Activated CD8-positive, alpha-beta memory T cell treated with anti-CD3 and anti-CD28 coated beads, Interleukin-2, amount 10 ng/mL, durations not matched to agents 7 days and 5 days (primary cell): Measurements from ENCODE around the gene MACO1. TPM values are rescaled to one million over a fixed set of nuclear protein-coding genes. Genes with fewer than 3 reads are reported as not detected.

Experiments used
- ATAC-seq: fragments of 150-1000 bp; cut with Tn5 transposase; one replicate; pipeline ENCODE4 v1.10.0; 2021; ENCODE audit warnings: moderate library complexity
- CTCF ChIA-PET: fragments of 350-600 bp; sonication (Branson Sonifier 250); formaldehyde crosslinking; loops from one replicate; lab custom pipeline; 2021; ENCODE audit warnings: antibody characterized with exemption; lab: Charles Lee
- DNase-seq: peaks from one replicate; pipeline ENCODE4 v3.0.0-alpha.2; 2020
- H3K27ac Mint-ChIP-seq: one replicate; pipeline ENCODE4 v1.8.0; 2021; ENCODE audit warnings: mild to moderate bottlenecking, mixed read lengths
- H3K27me3 Mint-ChIP-seq: one replicate; pipeline ENCODE4 v1.8.0; 2021; ENCODE audit warnings: mixed read lengths
- H3K36me3 Mint-ChIP-seq: one replicate; pipeline ENCODE4 v1.8.0; 2021; ENCODE audit warnings: mild to moderate bottlenecking, mixed read lengths
- H3K4me1 Mint-ChIP-seq: one replicate; pipeline ENCODE4 v1.8.0; 2021; ENCODE audit warnings: mixed read lengths
- H3K4me3 Mint-ChIP-seq: one replicate; pipeline ENCODE4 v1.8.0; 2021; ENCODE audit warnings: mild to moderate bottlenecking, moderate library complexity, mixed read lengths
- H3K9me3 Mint-ChIP-seq: one replicate; pipeline ENCODE4 v1.8.0; 2022; ENCODE audit warnings: low read depth, mixed read lengths
- total RNA-seq, 2 experiments: library from RNA; stranded (reverse); gene quantifications; one replicate each; pipeline ENCODE4 v1.2.3, GENCODE V29; 2021

Gene MACO1
- total RNA-seq, 2 experiments from 2014 or later = 13.0 to 15.7 TPM

DNA sequence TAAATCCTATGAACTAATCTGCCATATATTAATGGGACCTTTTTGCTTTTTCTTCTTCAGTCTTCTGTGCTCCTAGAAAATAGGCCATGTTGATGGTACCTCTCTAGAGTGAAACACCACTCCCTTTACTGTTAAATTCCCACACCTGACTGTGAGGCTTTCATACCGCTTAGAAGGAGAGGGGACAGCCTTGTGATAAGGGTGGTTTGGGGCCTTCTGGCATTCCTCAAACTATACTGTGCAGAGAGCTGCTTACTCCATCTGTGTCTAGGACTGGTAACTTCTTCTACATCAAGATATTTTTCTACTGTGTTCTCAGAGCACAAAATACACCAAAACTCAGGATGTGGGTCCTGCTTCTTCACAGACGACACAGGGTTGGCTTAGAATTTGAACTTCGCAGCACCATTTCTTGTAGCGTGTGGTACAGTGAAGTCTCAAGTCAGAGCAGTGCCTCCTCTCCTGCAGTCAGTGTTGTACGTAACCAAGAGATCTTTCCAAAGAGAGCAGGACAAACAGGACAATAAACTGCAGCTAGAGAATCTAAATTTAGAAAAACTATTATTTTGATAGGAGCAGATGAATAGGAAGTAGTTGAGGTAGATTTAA, 43.8 kb downstream of the MACO1 start:
- no peaks in the 10 kb centered on the region for H3K27me3 Mint-ChIP-seq
- H3K4me1 Mint-ChIP-seq = peaks cover 30% of the 10 kb centered on the region
- DNase-seq (no peak), ATAC-seq (no peak)
- no peak overlapping the region for H3K4me3 Mint-ChIP-seq
- H3K36me3 Mint-ChIP-seq = peaks cover 4% of the 10 kb centered on the region
- H3K9me3 Mint-ChIP-seq = no peaks in the 10 kb centered on the region
- H3K27ac Mint-ChIP-seq = no peak overlapping the region
- CTCF ChIA-PET = no interaction called here

DNA sequence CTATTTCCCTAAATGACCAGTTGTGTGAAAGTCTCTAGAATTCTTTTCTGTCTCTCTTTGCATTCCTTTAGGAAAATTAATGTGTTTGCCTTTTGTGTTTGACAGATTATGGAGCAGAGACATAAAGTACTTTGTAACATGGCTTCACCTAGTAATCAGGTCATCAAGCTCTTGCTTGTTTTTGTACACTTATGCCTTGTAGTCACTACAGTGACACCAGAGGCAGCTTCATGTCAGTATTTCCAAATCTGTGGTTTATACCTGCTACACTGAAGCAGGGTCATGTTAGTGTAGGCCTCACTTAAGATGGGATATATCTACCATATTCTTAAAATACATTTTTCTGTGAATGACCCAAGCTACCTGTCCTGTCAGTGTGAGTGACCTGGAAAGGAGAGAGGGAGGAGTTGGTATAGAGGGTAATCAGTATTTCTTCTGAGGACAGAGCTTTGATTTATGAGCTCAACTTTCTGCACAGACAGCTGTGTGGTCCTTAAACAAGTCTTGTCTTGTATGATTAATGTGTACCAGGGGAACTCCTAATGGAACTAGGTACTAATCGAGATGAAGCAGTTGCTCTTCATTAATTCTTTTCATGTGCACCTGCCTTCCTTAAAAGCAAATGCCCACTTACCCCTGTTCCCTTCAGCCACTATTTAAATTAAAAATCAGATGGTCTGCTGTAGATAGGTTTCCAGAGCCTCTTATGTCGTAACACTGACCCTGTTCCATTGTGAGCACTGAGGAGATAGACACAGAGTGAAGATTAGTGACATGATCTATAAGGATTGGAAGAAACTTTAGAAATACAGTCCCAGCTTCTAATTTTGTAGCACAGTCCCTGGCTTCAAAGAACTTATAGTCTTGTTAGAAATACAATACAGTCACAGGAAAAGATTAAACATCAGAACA, 45.7 kb downstream of the MACO1 start:
- Mint-ChIP-seq H3K4me1 (peaks cover 30% of the 10 kb centered on the region), H3K4me3 (no peak overlapping the region), H3K9me3 (no peaks in the 10 kb centered on the region), H3K36me3 (peaks cover 2% of the 10 kb centered on the region), H3K27ac (no peak overlapping the region), H3K27me3 (no peaks in the 10 kb centered on the region)
- ATAC-seq (peak; percentile 35), DNase-seq (no peak)
- CTCF ChIA-PET = interaction anchor here (0.8 to 1.8 kb wide), 5 partner anchors 9 to 236 kb away, joined by 3 to 7 read pairs (median 3); no protein-coding TSS in a partner anchor

DNA sequence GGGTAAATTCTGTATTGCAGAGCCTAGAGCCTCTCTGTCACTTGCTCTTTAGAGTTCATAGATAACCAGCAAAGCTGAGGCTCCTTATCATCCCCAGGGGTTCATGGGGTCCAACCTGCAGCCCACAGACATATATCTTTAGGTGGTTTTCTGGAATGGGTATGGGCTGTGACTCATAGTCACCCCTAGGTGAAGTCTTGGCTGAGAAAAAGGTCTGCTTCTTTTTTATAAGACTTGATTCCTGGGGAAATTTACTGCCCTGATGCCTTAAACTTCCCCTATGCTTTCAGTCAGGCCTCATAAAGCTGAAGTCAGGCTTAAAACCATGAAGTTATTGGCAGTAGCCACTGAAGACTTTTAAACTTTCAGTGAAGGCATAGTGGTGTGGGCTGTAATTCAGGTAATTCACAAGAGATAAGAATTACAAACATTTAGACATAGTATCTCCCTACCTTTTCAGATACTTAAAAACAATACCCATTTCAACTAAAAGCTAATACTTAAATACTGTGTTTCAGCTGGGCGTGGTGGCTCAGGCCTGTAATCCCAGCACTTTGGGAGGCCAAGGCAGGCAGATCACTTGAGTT, 46.8 kb downstream of the MACO1 start:
- Mint-ChIP-seq H3K4me3 (no peak overlapping the region), H3K27ac (no peak overlapping the region), H3K4me1 (peaks cover 33% of the 10 kb centered on the region), H3K27me3 (no peaks in the 10 kb centered on the region), H3K9me3 (no peaks in the 10 kb centered on the region), H3K36me3 (peaks cover 2% of the 10 kb centered on the region)
- DNase-seq = no peak
- ATAC-seq = no peak
- CTCF ChIA-PET = interaction anchor here (1.2 to 1.9 kb wide), 3 partner anchors 10 to 23 kb away, joined by 3 to 6 read pairs (median 3); no protein-coding TSS in a partner anchor

DNA sequence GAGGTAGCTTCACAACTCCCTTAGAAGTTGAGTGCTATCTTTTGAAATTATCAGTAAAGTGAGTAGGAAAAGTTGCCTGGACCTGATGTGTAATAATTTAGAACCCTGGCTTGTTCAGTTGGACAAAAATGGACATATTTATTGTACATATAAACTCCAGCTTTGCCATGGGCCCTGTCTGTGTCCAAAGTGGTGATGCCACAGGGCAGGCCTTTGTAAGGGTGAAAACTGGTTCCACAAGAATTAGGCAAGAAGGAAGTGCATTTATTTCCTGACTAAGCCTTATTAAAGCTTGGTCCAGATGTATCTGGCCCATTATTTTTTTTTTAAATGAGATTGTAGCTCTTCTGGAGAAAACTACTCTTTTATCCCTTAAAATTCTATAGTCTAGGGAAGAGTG, 47.9 kb downstream of the MACO1 start:
- Mint-ChIP-seq H3K4me1 (peaks cover 25% of the 10 kb centered on the region), H3K4me3 (no peak overlapping the region), H3K27ac (no peak overlapping the region), H3K9me3 (no peaks in the 10 kb centered on the region), H3K27me3 (no peaks in the 10 kb centered on the region), H3K36me3 (peaks cover 2% of the 10 kb centered on the region)
- DNase-seq (no peak), ATAC-seq (no peak)
- CTCF ChIA-PET = interaction anchor here (1.2 to 1.9 kb wide), 4 partner anchors 9 to 51 kb away, joined by 3 to 6 read pairs (median 5); no protein-coding TSS in a partner anchor

DNA sequence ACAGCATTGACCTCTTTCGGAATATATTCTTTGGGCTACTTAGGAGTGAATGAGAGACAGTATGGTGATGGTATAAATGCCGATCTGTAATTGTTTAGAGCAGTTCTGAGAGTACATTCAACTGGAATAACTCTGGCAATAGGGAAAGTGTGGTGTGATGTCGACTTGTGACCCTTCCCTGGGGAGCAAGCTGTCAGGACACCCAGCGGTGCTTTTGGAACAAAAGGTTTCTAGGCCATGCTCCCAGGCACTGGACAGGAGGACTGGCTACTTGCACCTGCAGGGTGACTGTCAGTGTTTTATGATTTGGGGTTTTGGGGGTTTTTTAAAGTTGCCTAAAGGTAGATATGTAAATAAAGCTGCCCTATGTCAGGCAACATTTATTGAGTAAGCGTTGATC, 50.9 kb downstream of the MACO1 start:
- Mint-ChIP-seq H3K4me3 (no peak overlapping the region), H3K9me3 (no peaks in the 10 kb centered on the region), H3K27ac (no peak overlapping the region), H3K4me1 (peaks cover 7% of the 10 kb centered on the region), H3K27me3 (no peaks in the 10 kb centered on the region), H3K36me3 (peaks cover 1% of the 10 kb centered on the region)
- ATAC-seq (no peak), DNase-seq (no peak)
- CTCF ChIA-PET = no interaction called here

DNA sequence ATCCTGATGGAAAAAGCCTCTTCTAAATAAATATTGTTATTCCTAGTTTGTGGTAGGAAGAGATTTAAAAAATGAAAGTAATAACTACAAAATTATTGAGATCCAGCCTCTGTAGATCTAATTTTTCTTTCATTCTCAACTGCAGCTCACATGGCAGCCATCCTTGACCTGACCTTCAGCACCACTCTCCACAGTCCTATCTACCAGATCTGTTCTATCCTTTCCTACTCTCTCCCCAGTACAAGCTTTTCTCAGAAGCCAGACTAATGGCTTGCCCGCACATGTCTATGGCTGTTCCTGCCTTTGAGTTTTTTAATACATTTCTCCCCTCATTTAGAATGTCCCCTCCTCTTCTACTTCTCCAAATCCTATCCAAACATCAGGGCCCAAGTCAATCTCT, 51.5 kb downstream of the MACO1 start:
- Mint-ChIP-seq H3K4me1 (peaks cover 7% of the 10 kb centered on the region), H3K27ac (no peak overlapping the region), H3K27me3 (no peaks in the 10 kb centered on the region), H3K4me3 (no peak overlapping the region), H3K36me3 (peaks cover 1% of the 10 kb centered on the region), H3K9me3 (no peaks in the 10 kb centered on the region)
- ATAC-seq = no peak
- CTCF ChIA-PET = no interaction called here
- DNase-seq = no peak

DNA sequence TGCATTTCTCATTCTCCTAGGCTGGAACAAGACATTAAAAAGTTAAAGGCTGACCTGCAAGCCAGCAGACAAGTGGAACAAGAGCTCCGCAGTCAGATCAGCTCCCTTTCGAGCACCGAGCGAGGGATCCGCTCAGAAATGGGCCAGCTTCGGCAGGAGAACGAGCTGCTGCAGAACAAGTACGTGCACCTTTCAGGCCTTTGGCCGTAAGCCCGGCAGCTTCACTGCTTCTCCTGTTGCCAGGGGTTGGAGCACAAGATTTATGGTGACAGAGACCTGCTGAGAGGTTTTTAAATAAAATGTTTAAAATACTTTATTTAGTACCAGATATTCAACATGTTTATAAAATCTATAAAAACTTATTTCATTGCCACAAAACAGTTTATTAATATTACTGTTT, 53.4 kb downstream of the MACO1 start:
- peaks cover 3% of the 10 kb centered on the region for H3K36me3 Mint-ChIP-seq
- no peak for DNase-seq
- no peak overlapping the region for H3K27ac Mint-ChIP-seq
- no peaks in the 10 kb centered on the region for H3K27me3 Mint-ChIP-seq
- peaks cover 7% of the 10 kb centered on the region for H3K4me1 Mint-ChIP-seq
- H3K9me3 Mint-ChIP-seq = no peaks in the 10 kb centered on the region
- H3K4me3 Mint-ChIP-seq = no peak overlapping the region
- CTCF ChIA-PET = interaction anchor here (0.7 to 1.7 kb wide), 2 partner anchors 11 to 22 kb away, joined by 3 read pairs; no protein-coding TSS in a partner anchor
- ATAC-seq = no peak

DNA sequence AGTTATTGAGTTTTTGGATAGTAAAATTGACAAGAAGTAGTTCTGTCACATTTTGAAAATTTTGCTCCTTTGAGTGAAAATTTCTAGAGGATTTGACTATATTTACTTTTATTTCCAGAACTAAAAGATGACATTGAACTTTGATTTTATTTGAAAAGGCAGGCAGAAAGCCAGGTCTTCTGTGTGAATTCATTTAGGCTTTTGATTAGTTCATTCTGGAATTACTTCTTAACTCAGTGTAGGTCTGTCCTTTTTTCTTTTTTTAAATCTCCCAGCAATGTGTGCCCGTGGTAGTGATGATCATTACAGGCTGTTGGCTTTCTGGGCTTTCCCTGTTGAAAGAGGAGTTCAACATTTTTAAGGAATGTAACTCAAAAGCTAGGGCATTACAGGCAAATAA, 53.8 kb downstream of the MACO1 start:
- H3K36me3 Mint-ChIP-seq = peaks cover 5% of the 10 kb centered on the region
- H3K9me3 Mint-ChIP-seq = no peaks in the 10 kb centered on the region
- no peak for DNase-seq
- peaks cover 7% of the 10 kb centered on the region for H3K4me1 Mint-ChIP-seq
- H3K27me3 Mint-ChIP-seq = no peaks in the 10 kb centered on the region
- H3K27ac Mint-ChIP-seq = no peak overlapping the region
- CTCF ChIA-PET = interaction anchor here (1.7 kb wide), 1 partner anchor 22 kb away, joined by 3 read pairs; no protein-coding TSS in a partner anchor
- no peak for ATAC-seq
- no peak overlapping the region for H3K4me3 Mint-ChIP-seq

DNA sequence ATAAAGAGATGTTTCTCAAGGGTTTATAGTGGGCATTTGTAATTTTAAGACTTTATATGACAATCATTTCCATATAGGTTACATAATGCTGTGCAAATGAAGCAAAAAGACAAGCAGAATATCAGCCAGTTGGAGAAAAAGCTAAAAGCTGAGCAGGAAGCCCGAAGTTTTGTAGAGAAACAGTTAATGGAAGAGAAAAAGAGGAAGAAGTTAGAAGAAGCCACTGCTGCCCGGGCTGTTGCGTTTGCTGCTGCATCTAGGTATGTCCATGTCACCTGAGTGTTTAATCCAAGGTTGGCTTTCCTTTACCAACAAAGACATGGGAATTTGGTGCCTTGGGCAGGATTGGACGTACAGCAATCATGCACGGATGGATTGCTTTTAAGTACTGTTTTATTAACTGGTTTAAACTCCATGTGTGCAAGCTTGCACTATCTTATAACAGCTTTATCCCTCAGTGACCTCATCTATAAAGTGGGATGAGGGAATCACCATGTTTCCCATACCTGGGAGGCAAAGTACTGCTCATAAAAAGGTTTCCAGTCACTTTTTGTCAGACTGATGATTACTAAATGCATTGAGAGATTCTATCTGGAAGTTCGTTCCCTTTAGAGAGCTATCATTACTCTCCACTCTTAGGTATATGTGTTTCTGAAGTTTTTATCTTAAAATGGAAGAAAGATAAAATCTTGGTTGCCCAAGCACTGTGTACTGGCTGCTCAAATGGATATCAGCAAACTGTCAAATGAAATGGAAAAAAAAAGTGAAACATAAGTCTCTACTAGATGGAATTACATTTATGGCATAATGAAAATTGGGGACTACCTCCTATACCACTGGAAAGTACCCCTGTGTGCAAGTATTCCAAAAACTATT, 55.1 kb downstream of the MACO1 start:
- ATAC-seq = no peak
- H3K27ac Mint-ChIP-seq = no peak overlapping the region

DNA sequence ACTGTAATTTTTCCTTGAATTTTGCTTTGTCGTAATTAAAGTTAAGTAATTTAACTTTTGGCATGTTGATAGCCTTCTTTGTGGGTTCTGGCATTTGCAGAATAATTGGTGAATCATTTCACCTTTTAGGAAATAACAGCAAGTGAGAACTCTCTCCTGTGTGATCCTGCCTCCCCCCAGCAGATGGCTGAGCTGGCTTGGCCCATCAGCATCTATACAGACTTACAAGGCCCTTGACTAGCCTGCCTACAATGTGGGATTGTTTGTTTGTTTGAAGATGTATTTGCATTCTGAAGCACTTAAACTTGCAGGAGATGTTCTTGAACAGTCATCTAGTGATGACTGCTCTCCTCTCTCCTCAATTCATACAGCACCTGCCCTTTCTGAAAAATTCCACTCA, 55.9 kb downstream of the MACO1 start:
- CTCF ChIA-PET = interaction anchor here (1.3 to 2.3 kb wide), 8 partner anchors 7 to 50 kb away, joined by 3 to 9 read pairs (median 6); no protein-coding TSS in a partner anchor
- ATAC-seq (no peak), DNase-seq (no peak)
- H3K9me3 Mint-ChIP-seq = no peaks in the 10 kb centered on the region
- no peaks in the 10 kb centered on the region for H3K27me3 Mint-ChIP-seq
- H3K27ac Mint-ChIP-seq = no peak overlapping the region
- peaks cover 9% of the 10 kb centered on the region for H3K36me3 Mint-ChIP-seq
- no peak overlapping the region for H3K4me3 Mint-ChIP-seq
- peaks cover 5% of the 10 kb centered on the region for H3K4me1 Mint-ChIP-seq

More for the DNA sequence above, 55.1 kb downstream of the MACO1 start:
- no peak overlapping the region for H3K4me3 Mint-ChIP-seq
- CTCF ChIA-PET = interaction anchor here (1.3 kb wide), 1 partner anchor 33 kb away, joined by 3 read pairs; no protein-coding TSS in a partner anchor
- H3K27me3 Mint-ChIP-seq = no peaks in the 10 kb centered on the region
- peaks cover 7% of the 10 kb centered on the region for H3K4me1 Mint-ChIP-seq
- no peak for DNase-seq
- H3K36me3 Mint-ChIP-seq = peaks cover 6% of the 10 kb centered on the region
- no peaks in the 10 kb centered on the region for H3K9me3 Mint-ChIP-seq

DNA sequence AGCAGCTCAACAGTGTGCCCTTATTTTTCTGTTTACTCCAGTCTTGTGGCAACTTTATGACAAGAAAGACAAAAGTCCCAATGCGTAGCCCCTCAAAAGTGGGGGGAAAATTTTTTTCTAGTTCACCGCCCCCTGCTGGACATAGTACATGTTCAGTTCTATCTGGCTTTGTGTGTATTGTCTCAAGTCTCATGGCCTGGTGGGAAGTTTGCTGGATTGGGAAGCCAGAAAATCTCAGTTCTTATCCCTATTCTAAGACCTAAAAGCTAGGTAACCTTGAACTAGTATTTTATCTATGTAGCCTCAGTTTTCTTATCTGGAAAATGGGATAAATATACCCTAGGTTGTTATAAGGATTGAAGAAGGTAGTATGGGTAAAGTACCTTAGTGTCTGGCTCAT, 56.9 kb downstream of the MACO1 start:
- H3K9me3 Mint-ChIP-seq = no peaks in the 10 kb centered on the region
- no peaks in the 10 kb centered on the region for H3K4me1 Mint-ChIP-seq
- peak; percentile 27 for ATAC-seq
- H3K27me3 Mint-ChIP-seq = no peaks in the 10 kb centered on the region
- H3K36me3 Mint-ChIP-seq = peaks cover 13% of the 10 kb centered on the region
- H3K27ac Mint-ChIP-seq = no peak overlapping the region
- CTCF ChIA-PET = interaction anchor here (0.7 to 2.3 kb wide), 15 partner anchors 8 to 136 kb away, joined by 3 to 9 read pairs (median 5); no protein-coding TSS in a partner anchor
- no peak for DNase-seq
- H3K4me3 Mint-ChIP-seq = no peak overlapping the region

DNA sequence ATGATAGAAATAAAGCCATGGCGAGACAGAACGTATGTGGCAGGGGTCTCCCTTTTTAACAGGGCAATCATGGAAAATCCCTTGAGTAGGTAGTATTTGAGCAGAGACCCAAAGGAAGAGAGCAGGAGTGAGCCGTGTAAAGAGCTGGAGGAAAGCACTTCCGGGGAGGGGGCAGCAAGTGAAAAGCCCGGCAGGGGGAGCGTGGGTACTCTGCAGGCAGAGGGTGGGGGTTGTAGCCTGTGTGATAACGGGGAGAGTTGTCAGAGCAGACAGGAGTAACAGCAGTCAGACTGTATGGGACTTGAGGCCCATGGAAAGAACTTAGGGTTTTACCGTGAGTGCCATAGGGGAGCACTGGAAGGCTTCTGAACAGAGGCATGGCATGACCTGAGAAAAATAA, 61.6 kb downstream of the MACO1 start:
- H3K27ac Mint-ChIP-seq = no peak overlapping the region
- CTCF ChIA-PET = interaction anchor here (0.6 to 1.2 kb wide), 2 partner anchors 27 to 496 kb away, joined by 3 read pairs; no protein-coding TSS in a partner anchor
- H3K36me3 Mint-ChIP-seq = peaks cover 16% of the 10 kb centered on the region

More for the DNA sequence above, 61.6 kb downstream of the MACO1 start:
- ATAC-seq (no peak), DNase-seq (no peak)
- Mint-ChIP-seq H3K4me1 (peaks cover 1% of the 10 kb centered on the region), H3K9me3 (no peaks in the 10 kb centered on the region), H3K27me3 (no peaks in the 10 kb centered on the region), H3K4me3 (no peak overlapping the region)
